HL-60 (cell line): ENCODE results near the gene TLR10.

Source experiments
- GABPA ChIP-seq: IDR thresholded peaks from 2 replicates; pipeline ENCODE4 v1.6.1; 2012; ENCODE audit warnings: low read depth
- POLR2AphosphoS5 ChIP-seq: IDR thresholded peaks from 2 replicates; pipeline ENCODE4 v1.6.1; 2012; ENCODE audit warnings: low read depth
- TF ChIP-seq, protein P1 (sequence below): IDR thresholded peaks from one replicate; pipeline ENCODE4 v1.5.1; 2011; ENCODE audit warnings: low read length, control low read depth, inconsistent platforms; ENCODE audit not compliant: insufficient read depth
- TF ChIP-seq, protein P2 (sequence below): IDR thresholded peaks from 2 replicates; pipeline ENCODE4 v1.6.1; 2012; ENCODE audit warnings: low read depth; ENCODE audit not compliant: insufficient replicate concordance

DNA sequence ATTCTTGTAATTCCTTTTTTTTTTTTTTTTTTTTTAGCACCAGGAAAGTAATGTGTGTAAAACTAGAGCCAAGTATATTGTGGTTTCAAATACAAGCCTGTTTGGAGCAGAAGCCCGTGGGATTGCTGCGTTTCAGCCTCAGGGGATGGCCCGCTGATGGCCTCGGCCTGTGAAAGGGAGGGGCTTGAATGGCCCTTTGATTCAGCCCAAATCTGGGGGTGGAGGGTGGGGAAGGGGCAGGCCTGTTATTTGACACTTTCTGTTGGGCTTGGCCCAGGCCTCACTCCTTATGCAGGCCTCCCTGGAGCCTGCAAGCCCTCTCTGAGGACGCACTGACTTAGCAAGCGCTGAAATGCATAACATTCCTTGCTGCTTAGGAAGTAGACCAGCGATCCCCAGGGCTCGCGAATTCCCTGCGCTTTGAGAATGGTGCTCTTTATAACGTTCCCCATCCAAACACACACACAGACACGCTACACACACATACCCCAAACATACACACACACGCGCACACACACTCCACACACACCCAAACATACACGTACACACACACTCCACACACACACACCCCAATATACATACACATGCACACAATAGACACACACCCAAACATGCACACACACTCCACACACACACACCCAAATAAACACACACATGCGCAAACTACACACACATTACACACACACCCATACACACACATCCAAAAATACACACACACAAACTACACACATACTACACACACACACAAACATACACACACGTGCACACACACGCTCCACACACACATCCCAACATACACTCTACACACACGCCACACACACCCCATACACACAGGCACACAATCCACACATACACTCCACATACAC, 29.6 kb downstream of the TLR10 start:
- TF ChIP-seq, protein P1, sequence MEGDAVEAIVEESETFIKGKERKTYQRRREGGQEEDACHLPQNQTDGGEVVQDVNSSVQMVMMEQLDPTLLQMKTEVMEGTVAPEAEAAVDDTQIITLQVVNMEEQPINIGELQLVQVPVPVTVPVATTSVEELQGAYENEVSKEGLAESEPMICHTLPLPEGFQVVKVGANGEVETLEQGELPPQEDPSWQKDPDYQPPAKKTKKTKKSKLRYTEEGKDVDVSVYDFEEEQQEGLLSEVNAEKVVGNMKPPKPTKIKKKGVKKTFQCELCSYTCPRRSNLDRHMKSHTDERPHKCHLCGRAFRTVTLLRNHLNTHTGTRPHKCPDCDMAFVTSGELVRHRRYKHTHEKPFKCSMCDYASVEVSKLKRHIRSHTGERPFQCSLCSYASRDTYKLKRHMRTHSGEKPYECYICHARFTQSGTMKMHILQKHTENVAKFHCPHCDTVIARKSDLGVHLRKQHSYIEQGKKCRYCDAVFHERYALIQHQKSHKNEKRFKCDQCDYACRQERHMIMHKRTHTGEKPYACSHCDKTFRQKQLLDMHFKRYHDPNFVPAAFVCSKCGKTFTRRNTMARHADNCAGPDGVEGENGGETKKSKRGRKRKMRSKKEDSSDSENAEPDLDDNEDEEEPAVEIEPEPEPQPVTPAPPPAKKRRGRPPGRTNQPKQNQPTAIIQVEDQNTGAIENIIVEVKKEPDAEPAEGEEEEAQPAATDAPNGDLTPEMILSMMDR: no peak
- no peak for TF ChIP-seq POLR2AphosphoS5
- TF ChIP-seq, protein P2, sequence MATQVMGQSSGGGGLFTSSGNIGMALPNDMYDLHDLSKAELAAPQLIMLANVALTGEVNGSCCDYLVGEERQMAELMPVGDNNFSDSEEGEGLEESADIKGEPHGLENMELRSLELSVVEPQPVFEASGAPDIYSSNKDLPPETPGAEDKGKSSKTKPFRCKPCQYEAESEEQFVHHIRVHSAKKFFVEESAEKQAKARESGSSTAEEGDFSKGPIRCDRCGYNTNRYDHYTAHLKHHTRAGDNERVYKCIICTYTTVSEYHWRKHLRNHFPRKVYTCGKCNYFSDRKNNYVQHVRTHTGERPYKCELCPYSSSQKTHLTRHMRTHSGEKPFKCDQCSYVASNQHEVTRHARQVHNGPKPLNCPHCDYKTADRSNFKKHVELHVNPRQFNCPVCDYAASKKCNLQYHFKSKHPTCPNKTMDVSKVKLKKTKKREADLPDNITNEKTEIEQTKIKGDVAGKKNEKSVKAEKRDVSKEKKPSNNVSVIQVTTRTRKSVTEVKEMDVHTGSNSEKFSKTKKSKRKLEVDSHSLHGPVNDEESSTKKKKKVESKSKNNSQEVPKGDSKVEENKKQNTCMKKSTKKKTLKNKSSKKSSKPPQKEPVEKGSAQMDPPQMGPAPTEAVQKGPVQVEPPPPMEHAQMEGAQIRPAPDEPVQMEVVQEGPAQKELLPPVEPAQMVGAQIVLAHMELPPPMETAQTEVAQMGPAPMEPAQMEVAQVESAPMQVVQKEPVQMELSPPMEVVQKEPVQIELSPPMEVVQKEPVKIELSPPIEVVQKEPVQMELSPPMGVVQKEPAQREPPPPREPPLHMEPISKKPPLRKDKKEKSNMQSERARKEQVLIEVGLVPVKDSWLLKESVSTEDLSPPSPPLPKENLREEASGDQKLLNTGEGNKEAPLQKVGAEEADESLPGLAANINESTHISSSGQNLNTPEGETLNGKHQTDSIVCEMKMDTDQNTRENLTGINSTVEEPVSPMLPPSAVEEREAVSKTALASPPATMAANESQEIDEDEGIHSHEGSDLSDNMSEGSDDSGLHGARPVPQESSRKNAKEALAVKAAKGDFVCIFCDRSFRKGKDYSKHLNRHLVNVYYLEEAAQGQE: no peak
- no peak for TF ChIP-seq GABPA
